ENCODE measurements around the gene ZNF320. TPM values are rescaled to one million over a fixed set of nuclear protein-coding genes. Genes with fewer than 3 reads are reported as not detected.
"Not testable (repeated sequence)": the region's sequence is repeated elsewhere in the genome, so short reads cannot be mapped to it uniquely, and the experiment has no call there.

The ZNF320 gene
- total RNA-seq, 1 donor from 2014 or later, result 10.4 TPM

GRCh38 chr19:52856540-52857377 lies 40.7 kb downstream of the ZNF320 start:
- ATAC-seq; DNase-seq (ENCODE audit: missing footprints): not testable (repeated sequence)
- intact Hi-C loops (cut with DNase I), result loop anchor here (5.0 kb wide), 1 partner anchor 34 kb away; the partner anchor contains the start of gene ZNF28

Other genes starting within 250 kb of the ZNF320 start
- gene ZNF611, start 162.6 kb downstream of the ZNF320 start, total RNA-seq, result 7.4 TPM
- 2.8 TPM for gene ZNF600, start 110.8 kb downstream of the ZNF320 start, total RNA-seq
- gene ZNF28, start 76.0 kb downstream of the ZNF320 start, total RNA-seq, result 9.3 TPM
- 7.1 TPM for gene ZNF468, start 40.0 kb downstream of the ZNF320 start, total RNA-seq
- gene ZNF888, start 25.8 kb upstream of the ZNF320 start, total RNA-seq, result 1.3 TPM
- 4.4 TPM for gene ZNF816, start 65.2 kb upstream of the ZNF320 start, total RNA-seq
- gene ERVV-1, start 116.3 kb upstream of the ZNF320 start, total RNA-seq, result not detected
- not detected for gene ERVV-2, start 147.1 kb upstream of the ZNF320 start, total RNA-seq
- gene ZNF160, start 205.8 kb upstream of the ZNF320 start, total RNA-seq, result 16.5 TPM
- gene ZNF415, start 235.3 kb upstream of the ZNF320 start, total RNA-seq, result 18.6 TPM